Umbilical cord (tissue), 2 donors: ENCODE results near the gene CDH13. TPM values are rescaled to one million over a fixed set of nuclear protein-coding genes. Genes with fewer than 3 reads are reported as not detected.

ENCODE experiments used
- DNase-seq: peaks from one replicate; pipeline ENCODE4 v3.0.0-alpha.2; 2015; ENCODE audit warnings: low spot score
- total RNA-seq: library from RNA; depleted of rRNA; stranded (reverse); fragments of >200 nt; gene quantifications from one replicate; pipeline ENCODE4 v1.2.3, GENCODE V29; 2014; ENCODE audit warnings: low replicate concordance; ENCODE audit not compliant: insufficient read depth

Gene CDH13
- total RNA-seq, 1 donor from 2014 or later: 6.7 TPM

GRCh38 chr16:82835487-82836155, 208.9 kb downstream of the CDH13 start:
- no peak for DNase-seq

GRCh38 chr16:82841108-82841507, 214.3 kb downstream of the CDH13 start:
- DNase-seq: no peak

GRCh38 chr16:82843606-82844271, 217.0 kb downstream of the CDH13 start:
- no peak for DNase-seq

GRCh38 chr16:82845116-82845515, 218.3 kb downstream of the CDH13 start:
- DNase-seq: no peak

GRCh38 chr16:82846806-82847205, 220.0 kb downstream of the CDH13 start:
- DNase-seq: no peak

GRCh38 chr16:82848013-82848412, 221.2 kb downstream of the CDH13 start:
- DNase-seq: no peak

GRCh38 chr16:82852388-82853008, 225.7 kb downstream of the CDH13 start:
- DNase-seq: no peak

- no peak for DNase-seq
These were observed 228.7 kb downstream of the CDH13 start for GRCh38 chr16:82855471-82855870.

- DNase-seq: no peak
These were observed 231.1 kb downstream of the CDH13 start for GRCh38 chr16:82857693-82858365.

GRCh38 chr16:82859662-82860061, 232.9 kb downstream of the CDH13 start:
- no peak for DNase-seq

GRCh38 chr16:82860071-82860470, 233.3 kb downstream of the CDH13 start:
- no peak for DNase-seq

GRCh38 chr16:82862057-82862456, 235.3 kb downstream of the CDH13 start:
- no peak for DNase-seq

- no peak for DNase-seq
These were observed 237.7 kb downstream of the CDH13 start for GRCh38 chr16:82864332-82865040.

- no peak for DNase-seq
These were observed 238.6 kb downstream of the CDH13 start for GRCh38 chr16:82865412-82865811.

- no peak for DNase-seq
These were observed 240.7 kb downstream of the CDH13 start for GRCh38 chr16:82867485-82867884.

GRCh38 chr16:82874271-82874670, 247.5 kb downstream of the CDH13 start:
- DNase-seq: no peak

GRCh38 chr16:82874672-82875071, 247.9 kb downstream of the CDH13 start:
- DNase-seq: no peak

GRCh38 chr16:82876951-82877350, 250.2 kb downstream of the CDH13 start:
- DNase-seq: no peak

- DNase-seq: no peak
These were observed 251.7 kb downstream of the CDH13 start for GRCh38 chr16:82878466-82878865.

- DNase-seq: no peak
These were observed 253.6 kb downstream of the CDH13 start for GRCh38 chr16:82880346-82880745.

- no peak for DNase-seq
These were observed 254.7 kb downstream of the CDH13 start for GRCh38 chr16:82881516-82881915.

GRCh38 chr16:82882226-82882625, 255.5 kb downstream of the CDH13 start:
- no peak for DNase-seq
